Right ventricle myocardium inferior (tissue), 1 donor: ENCODE results near the gene ANKRD2. TPM values are rescaled to one million over a fixed set of nuclear protein-coding genes. Genes with fewer than 3 reads are reported as not detected.
A peak's percentile ranks its signal among the peaks of the same experiment; 100 is the strongest.
"Not testable (repeated sequence)": the region's sequence is repeated elsewhere in the genome, so short reads cannot be mapped to it uniquely, and the experiment has no call there.

Experiments used
- ATAC-seq: fragments of 200-7000 bp; cut with Tn5 transposase; one replicate; pipeline ENCODE4 v1.9.1; 2020; ENCODE audit warnings: mild to moderate bottlenecking, moderate library complexity
- DNase-seq: peaks from one replicate; pipeline ENCODE4 v3.0.0; 2021; ENCODE audit errors: missing footprints
- intact Hi-C: fragments of 100-400 bp; cut with DNase I; formaldehyde crosslinking; loops from one replicate; pipeline ENCODE4 v1.11.0; 2022
- total RNA-seq: library from RNA; stranded (reverse); fragmentation: NEBNext Ultra II Directional; extraction: Animal tissue kit (Norgen Biotek cat#: 25700); gene quantifications from one replicate; pipeline ENCODE4 v1.2.1, GENCODE V29; 2021
- donor health status: DM: no; HTN: yes; CAD: no; lungs with severe emphysema.

Gene ANKRD2
- total RNA-seq, 1 donor from 2014 or later: 418 TPM

DNA sequence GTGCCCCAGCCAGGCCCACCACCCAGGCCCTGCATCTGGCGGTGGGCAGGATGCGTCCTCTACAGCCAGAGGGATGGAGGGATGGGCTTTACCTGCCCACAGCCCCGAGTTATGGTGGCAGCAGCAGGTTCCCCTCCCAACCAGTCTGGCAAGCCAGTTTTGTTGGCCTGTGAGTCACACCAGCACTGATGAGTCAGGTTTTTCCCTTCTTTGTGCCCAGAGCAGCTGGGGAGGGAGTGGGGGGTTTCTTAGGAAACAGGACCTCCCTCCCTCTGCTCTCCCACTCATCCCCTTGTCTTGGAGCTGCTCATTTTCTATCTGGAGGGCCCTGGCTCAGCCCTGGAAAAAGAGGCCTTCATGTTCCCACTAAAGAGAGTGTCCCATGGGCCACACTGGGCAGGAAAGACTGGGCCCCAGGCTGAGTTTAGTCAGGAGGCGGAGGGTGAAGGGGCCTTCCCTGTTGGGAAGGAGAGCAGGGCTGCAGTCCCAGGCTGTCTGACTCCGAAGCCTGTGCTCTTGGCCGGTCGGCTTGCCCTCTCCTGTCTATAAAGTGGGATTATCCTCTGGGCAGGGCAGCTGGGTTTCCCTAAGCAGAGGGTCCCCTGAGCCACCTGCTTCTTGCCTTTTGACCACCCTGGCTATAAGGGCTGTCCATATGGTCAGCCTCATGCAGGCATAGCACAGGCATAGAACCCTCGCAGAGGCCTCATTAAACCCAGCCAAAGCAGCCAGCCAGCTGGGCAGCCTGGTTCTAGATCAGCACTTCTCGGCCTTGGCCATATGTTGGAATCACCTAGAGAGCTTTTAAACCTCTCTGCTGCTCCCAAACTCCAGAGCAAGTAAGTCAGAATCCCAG lies 30.2 kb upstream of the ANKRD2 start:
- ATAC-seq (peak; percentile 86), DNase-seq (peak; percentile 74)
- intact Hi-C loops: no loop called here

DNA sequence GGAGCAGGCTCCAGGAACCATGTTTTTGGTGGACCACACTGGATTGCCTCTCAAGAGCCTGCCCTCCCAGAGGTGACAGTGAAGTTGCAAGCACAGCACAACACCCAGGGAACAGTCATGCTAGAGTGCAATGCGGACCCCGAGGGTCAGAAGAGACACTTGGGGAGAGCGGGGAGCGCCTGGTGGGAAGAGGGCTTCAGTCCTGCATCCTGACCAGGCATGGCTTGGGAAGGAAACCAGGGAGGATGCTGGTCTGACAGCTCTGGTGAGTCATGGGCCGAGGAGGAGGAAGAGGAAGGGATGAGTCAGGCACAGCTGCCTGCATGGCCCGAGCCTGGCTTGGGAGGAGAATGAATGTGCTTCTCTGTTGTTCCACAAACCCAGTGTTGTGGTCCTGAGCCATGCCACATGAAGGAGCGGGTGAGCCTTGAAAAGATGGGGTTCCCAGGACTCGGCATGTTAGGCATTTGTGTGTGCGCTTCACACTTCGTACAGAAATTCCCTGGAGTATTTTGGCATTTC lies 29.5 kb upstream of the ANKRD2 start:
- ATAC-seq (peak; percentile 83), DNase-seq (peak; percentile 81)
- intact Hi-C loops: no loop called here

DNA sequence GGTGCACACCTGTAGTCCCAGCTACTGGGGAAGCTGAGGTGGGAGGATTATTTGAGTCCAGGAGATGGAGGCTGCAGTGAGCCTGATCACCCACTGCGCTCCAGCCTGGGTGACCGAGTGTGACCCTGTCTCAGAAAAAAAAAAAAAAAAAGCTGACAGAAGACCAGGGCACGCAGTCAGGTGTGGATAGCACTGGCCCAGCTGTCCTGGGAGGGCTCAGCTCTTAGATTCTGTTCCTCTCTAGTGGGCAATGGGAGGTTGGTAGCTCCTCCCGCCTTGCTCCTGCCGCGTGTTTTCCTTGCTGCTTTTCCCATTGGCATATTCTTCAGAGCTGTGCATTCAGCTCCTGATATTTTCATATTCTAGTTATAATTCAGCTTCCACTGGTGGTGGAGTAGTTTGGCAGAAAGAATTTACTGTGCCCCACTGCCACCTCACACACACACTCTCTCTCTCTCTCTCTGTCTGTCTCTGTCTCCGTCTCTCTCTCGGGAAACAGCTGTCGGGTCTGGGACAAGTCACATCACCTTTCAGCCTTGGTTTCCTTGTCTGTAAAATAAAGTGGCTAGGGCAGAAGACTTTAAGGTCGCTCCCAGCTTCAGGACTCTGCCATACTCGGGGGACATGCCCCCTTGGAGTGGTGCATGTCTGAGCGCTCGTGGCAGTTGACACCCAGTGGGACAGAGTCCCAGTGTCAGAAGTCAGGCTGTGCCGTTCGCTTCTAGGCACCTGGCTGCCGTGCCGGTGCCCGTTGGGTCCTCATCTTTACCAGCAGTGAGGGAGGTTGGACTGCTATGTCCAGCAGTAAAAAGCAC lies 25.9 kb upstream of the ANKRD2 start:
- DNase-seq: no peak
- intact Hi-C loops: loop anchor here (5.0 kb wide), 1 partner anchor 139 kb away; no protein-coding TSS in a partner anchor
- no peak for ATAC-seq

DNA sequence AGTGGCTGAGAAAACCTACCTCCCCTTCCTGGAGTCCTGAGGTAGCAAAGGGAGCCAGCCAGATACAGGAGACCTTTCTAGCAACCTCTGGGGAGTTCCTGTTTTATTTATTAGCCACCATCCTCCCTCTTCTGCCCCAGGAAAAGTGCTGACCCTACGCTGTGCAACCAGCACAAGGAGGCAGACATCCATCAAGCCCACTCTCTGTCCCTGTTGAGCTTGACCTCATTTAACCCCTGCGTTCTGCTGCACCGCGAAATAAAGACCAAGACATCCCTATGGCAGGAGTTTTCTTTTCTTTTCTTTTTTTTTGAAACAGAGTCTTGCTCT lies 25.3 kb upstream of the ANKRD2 start:
- no peak for DNase-seq
- intact Hi-C loops: loop anchor here (5.0 kb wide), 1 partner anchor 140 kb away; no protein-coding TSS in a partner anchor
- no peak for ATAC-seq

GRCh38 chr10:97547962-97548361 lies 24.6 kb upstream of the ANKRD2 start:
- intact Hi-C loops: loop anchor here (5.0 kb wide), 1 partner anchor 141 kb away; no protein-coding TSS in a partner anchor
- peak; percentile 55 for ATAC-seq

DNA sequence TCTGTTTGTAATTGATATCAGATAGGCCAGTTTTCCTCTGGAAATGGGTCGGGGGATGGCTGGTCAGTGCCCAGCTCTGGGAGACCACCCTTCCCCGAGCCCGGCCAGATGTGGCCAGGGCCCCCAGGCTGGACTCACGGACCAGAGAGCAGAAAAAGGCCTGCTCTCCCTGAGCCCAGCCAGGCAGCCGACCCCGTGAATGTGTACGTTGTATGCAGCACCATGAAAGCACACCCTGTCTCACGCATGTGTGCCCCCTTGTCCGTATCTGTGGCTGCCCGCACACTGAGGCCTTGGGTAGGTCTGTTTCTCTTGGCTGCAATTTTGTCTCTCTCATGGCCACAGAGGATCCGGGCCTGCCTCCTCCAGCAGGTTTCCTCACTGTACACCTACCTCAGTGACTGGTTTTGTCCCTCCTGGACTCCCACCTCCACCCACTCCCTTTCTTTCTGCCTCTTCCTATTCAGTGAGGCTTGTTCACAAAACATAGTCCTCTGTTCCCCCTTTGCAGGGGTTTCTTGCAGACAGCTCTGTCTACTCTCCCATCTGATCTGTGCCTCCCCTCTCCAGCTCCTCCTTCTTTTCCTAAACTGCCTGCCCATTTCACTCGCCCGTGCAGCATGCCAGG lies 23.6 kb upstream of the ANKRD2 start:
- no peak for DNase-seq
- ATAC-seq: no peak
- intact Hi-C loops: loop anchor here (5.0 kb wide), 1 partner anchor 142 kb away; no protein-coding TSS in a partner anchor

More at GRCh38 chr10:97547962-97548361, 24.6 kb upstream of the ANKRD2 start:
- DNase-seq: no peak

- ATAC-seq (peak; percentile 47), DNase-seq (no peak)
- intact Hi-C loops: loop anchor here (5.0 kb wide), 2 partner anchors 52 to 142 kb away; partner anchors contain the start of genes MMS19 and UBTD1
Measured at GRCh38 chr10:97549587-97550322, 22.8 kb upstream of the ANKRD2 start.

DNA sequence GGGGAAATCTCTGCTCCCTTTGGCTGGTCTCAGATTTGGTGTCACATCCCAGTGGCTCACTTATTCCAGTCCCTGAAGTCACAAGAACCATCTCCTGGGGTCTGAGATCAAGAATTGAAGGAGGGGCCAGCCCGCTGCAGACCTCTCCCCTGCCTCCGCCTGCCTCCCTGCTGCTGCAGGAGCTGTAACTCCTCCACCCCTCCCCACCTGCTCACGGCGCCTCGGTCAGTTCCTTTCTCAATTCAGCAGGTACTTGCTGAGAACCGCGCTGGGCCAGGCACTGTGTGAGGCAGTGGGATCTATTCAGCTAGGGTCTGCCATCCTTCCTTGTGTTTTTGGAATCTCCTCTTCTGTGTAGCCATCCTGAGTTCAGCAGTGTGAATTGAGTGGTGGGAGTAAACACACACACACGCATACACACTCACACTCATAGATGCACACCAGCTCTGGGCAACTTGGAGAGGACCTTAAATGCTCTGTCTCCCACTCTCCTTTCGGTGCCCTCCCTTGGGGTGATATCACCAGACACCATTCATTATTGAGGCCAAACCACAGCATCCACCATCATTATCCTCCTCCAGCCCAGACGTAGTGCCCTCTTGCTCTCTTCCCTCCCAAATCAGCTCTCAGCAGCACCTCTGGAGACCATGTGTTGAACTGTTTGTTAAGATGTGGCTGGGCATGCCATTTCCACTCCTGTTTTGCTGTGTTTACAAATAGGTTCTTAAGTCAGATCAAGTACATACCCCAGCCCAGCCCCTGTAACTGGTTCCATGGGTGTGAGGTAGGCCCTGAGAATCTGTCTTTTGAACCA lies 22.0 kb upstream of the ANKRD2 start:
- DNase-seq (no peak), ATAC-seq (no peak)
- intact Hi-C loops: loop anchor here (5.0 kb wide), 1 partner anchor 53 kb away; the partner anchor contains the start of genes MMS19 and UBTD1

DNA sequence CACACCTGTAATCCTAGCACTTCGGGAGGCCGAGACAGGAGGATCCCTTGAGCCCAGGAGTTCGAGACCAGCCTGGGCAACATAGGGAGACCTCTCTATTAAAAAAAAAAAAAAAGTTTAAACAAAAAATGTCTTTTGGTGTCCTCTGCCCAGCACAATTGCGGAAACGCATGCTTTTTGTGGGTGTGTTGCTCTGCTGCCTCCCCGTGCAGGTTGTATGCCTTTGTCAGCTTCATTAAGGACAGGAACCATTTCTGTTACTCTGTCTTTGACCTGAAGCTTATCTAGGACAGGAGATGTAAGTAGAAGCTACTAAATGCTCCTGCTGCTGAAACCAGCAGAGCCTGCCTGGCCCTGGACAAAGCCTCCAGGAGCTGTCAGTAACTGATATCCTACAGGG lies 21.3 kb upstream of the ANKRD2 start:
- peak; percentile 51 for DNase-seq
- no peak for ATAC-seq
- intact Hi-C loops: loop anchor here (5.0 kb wide), 1 partner anchor 54 kb away; the partner anchor contains the start of genes MMS19 and UBTD1

GRCh38 chr10:97553575-97554031 lies 19.0 kb upstream of the ANKRD2 start:
- intact Hi-C loops: loop anchor here (1.0 to 5.0 kb wide), 2 partner anchors 56 to 90 kb away; partner anchors contain the start of genes MMS19 and UBTD1
- ATAC-seq: peak; percentile 86
- DNase-seq: peak; percentile 84

DNA sequence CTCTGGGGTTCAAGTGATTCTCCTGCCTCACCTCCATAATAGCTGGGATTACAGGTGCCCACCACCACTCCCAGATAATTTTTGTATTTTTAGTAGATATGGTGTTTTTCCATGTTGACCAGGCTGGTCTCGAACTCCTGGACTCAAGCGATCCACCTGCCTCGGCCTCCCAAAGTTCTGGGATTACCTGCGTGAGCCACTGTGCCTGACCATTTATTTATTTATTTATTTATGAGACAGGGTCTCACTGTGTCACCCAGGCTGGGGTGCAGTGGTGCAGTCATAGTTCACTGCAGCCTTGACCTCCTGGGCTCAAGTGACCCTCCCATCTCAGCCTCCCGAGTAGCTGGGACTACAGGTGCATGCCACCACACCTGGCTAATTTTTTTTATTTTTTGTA lies 18.2 kb upstream of the ANKRD2 start:
- not testable (repeated sequence) for ATAC-seq, DNase-seq
- intact Hi-C loops: loop anchor here (5.0 kb wide), 1 partner anchor 57 kb away; the partner anchor contains the start of genes MMS19 and UBTD1

DNA sequence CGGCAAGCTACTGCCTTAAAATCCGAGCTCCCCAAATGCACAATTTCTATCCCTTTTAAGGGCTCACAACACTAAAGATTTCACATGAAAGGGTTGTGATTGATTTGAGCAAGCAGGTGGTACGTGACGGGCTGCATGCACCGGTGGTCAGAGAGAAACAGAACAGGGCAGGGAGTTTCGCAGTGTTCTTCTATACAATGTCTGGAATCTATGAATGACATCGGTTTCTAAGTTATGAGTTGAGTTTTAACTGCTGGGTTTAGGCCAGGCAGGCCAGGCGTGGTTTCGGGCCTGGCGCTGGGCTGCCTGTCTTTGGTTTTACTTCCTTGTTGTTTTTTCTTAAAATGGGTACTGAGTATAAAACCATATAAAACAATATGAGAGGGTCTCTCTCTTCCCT lies 17.0 kb upstream of the ANKRD2 start:
- intact Hi-C loops, ATAC-seq, DNase-seq: not testable (repeated sequence)

GRCh38 chr10:97560731-97561381 lies 11.7 kb upstream of the ANKRD2 start:
- DNase-seq: peak; percentile 69
- intact Hi-C loops, ATAC-seq: not testable (repeated sequence)

DNA sequence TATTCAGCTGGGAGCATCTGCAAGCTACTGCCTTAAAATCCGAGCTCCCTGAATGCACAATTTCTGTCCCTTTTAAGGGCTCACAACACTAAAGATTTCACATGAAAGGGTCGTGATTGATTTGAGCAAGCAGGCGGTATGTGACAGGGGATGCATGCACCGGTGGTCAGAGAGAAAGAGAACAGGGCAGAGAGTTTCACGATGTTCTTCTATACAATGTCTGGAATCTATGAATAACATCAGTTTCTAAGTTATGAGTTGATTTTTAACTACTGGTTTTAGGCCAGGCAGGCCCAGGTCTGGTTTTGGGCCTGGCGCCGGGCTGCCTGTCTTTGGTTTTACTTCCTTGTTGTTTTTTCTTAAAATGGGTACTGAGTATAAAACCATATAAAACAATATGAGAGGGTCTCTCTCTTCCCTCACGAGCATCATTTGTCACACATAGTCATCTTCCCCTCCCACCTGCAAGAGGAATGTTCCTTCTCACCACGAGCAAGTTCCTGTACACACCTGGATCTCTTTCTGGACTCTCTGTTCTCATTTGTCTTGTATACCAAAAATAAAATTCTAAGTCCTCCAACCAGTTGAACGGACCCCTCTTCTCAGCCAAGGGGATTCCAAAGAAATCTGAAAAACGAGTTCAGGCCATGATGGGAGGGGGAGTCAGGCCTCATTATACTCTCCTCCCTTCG lies 11.0 kb upstream of the ANKRD2 start:
- DNase-seq, intact Hi-C loops, ATAC-seq: not testable (repeated sequence)

GRCh38 chr10:97562329-97562728 lies 10.2 kb upstream of the ANKRD2 start:
- DNase-seq: peak; percentile 27
- ATAC-seq, intact Hi-C loops: not testable (repeated sequence)

DNA sequence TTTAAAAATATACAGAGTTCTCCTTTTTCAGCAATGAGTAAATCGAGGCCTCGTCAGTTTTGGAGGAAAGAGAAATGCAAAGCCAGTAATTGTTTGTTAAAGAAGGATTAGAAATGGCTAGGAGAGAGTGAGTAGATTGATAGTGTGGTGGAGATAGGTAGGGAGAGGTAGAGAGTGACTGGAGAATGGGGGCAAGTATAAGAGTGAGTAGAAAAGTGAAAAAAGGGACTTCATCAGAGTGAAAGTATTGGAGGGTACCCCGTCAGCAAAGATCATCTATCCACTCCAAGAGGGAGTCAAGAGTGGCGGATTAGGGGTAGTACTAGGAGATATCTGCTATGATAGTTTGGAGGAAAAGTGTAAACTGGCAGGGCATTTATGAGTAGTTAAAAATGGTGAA lies 9.2 kb upstream of the ANKRD2 start:
- intact Hi-C loops: no loop called here
- ATAC-seq (no peak), DNase-seq (no peak)
